Thyroid gland (tissue), 4 donors: ENCODE results near the gene ARFGEF3.

ENCODE experiments used
- POLR2A ChIP-seq, 2 donors: fragments of 450-650 bp; IDR thresholded peaks; one replicate each; pipeline ENCODE4 v1.6.1; 2017; ENCODE audit warnings: antibody characterized with exemption in 2 of 2, mild to moderate bottlenecking in 2 of 2, moderate library complexity in 1 of 2
- TF ChIP-seq, protein P1 (sequence below), 6 experiments: fragments of 200-600 bp in 3 of 6; fragments of 450-650 bp in 3 of 6; sonication (generic) in 3 of 6; IDR thresholded peaks; one replicate each; pipeline ENCODE4 v1.5.1; 2016 to 2019; ENCODE audit warnings: antibody characterized with exemption in 6 of 6, mild to moderate bottlenecking in 2 of 6, inconsistent platforms in 1 of 6, moderate library complexity in 1 of 6

DNA sequence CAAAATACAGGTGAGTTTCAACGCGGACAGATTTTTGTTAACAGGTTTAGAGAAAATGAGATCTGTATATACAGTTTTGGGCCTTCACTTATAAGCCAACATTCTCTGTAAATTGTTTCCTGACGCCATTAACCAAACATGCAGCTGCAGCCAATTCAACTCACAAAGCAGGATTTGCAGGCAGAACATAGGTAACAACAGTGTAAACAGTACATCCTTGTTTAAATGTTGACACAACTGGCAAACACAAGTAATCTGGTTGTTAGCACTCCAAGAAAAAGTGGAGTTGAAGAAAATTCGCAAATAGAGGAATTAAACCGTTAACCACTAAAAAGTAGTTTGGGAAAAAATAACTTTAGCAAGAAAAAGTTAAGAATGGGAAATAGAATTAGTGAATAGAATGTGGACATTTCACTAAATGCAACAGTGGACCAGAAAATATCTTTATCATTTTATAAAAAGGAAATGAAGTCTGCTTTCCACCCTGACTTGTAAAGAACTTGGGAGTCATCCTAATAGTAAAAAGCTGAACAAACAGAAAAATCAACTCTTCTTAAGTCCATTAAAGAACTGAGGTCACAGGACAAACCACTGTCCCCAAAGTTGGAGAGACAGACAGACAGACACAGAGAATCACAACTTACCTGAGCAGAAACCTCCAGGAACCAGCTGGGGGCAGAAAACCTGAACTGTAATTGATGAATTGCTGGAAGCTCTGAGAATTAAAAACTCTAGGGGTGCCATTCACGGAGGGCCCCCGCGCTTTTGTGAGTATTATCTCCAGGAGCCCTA lies 226.0 kb downstream of the ARFGEF3 start:
- TF ChIP-seq, protein P1, sequence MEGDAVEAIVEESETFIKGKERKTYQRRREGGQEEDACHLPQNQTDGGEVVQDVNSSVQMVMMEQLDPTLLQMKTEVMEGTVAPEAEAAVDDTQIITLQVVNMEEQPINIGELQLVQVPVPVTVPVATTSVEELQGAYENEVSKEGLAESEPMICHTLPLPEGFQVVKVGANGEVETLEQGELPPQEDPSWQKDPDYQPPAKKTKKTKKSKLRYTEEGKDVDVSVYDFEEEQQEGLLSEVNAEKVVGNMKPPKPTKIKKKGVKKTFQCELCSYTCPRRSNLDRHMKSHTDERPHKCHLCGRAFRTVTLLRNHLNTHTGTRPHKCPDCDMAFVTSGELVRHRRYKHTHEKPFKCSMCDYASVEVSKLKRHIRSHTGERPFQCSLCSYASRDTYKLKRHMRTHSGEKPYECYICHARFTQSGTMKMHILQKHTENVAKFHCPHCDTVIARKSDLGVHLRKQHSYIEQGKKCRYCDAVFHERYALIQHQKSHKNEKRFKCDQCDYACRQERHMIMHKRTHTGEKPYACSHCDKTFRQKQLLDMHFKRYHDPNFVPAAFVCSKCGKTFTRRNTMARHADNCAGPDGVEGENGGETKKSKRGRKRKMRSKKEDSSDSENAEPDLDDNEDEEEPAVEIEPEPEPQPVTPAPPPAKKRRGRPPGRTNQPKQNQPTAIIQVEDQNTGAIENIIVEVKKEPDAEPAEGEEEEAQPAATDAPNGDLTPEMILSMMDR (IDR thresholded peaks at IDR 0.05): no peak
- no peak for TF ChIP-seq POLR2A (IDR thresholded peaks at IDR 0.05)
